ENCODE results near the gene METTL23.
A peak's percentile ranks its signal among the peaks of the same experiment; 100 is the strongest.

DNA sequence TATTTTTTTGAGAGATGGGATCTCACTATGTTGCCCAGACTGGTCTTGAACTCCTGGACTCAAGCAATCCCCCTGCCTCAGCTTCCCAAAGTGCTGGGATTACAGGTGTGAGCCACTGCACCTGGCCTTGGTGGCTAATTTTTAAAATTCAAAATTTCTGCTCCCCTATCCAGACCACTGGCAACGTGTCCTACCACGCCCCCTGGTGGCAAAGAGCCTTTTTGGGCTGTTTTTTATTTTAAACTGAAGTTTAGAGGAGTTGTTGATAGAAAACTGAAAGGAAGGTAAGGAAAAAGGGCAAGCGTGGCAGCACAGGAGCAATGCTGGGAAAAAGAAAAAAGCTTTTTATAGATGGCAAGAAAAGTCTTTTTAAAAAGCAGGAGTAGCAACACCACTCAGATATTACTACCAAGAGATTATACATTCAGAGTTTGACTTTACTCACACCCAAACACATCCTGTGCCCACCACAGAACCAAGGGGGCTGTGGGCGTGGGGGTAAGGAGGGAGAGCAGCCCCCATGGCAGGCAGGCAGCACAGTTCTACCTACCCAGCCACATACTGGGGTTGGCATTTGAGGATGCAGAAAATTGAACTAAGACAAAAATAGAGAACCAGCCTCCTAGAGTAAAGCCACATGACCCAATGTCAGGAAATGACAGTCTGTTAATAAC lies 11.7 kb upstream of the METTL23 start:
- TF ChIP-seq, protein P1, sequence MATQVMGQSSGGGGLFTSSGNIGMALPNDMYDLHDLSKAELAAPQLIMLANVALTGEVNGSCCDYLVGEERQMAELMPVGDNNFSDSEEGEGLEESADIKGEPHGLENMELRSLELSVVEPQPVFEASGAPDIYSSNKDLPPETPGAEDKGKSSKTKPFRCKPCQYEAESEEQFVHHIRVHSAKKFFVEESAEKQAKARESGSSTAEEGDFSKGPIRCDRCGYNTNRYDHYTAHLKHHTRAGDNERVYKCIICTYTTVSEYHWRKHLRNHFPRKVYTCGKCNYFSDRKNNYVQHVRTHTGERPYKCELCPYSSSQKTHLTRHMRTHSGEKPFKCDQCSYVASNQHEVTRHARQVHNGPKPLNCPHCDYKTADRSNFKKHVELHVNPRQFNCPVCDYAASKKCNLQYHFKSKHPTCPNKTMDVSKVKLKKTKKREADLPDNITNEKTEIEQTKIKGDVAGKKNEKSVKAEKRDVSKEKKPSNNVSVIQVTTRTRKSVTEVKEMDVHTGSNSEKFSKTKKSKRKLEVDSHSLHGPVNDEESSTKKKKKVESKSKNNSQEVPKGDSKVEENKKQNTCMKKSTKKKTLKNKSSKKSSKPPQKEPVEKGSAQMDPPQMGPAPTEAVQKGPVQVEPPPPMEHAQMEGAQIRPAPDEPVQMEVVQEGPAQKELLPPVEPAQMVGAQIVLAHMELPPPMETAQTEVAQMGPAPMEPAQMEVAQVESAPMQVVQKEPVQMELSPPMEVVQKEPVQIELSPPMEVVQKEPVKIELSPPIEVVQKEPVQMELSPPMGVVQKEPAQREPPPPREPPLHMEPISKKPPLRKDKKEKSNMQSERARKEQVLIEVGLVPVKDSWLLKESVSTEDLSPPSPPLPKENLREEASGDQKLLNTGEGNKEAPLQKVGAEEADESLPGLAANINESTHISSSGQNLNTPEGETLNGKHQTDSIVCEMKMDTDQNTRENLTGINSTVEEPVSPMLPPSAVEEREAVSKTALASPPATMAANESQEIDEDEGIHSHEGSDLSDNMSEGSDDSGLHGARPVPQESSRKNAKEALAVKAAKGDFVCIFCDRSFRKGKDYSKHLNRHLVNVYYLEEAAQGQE (IDR thresholded peaks at IDR 0.05; ENCODE audit: unreplicated experiment), result no peak
- TF ChIP-seq, protein P2, sequence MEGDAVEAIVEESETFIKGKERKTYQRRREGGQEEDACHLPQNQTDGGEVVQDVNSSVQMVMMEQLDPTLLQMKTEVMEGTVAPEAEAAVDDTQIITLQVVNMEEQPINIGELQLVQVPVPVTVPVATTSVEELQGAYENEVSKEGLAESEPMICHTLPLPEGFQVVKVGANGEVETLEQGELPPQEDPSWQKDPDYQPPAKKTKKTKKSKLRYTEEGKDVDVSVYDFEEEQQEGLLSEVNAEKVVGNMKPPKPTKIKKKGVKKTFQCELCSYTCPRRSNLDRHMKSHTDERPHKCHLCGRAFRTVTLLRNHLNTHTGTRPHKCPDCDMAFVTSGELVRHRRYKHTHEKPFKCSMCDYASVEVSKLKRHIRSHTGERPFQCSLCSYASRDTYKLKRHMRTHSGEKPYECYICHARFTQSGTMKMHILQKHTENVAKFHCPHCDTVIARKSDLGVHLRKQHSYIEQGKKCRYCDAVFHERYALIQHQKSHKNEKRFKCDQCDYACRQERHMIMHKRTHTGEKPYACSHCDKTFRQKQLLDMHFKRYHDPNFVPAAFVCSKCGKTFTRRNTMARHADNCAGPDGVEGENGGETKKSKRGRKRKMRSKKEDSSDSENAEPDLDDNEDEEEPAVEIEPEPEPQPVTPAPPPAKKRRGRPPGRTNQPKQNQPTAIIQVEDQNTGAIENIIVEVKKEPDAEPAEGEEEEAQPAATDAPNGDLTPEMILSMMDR (conservative IDR thresholded peaks at IDR 0.05; ENCODE audit: low read depth in 2 of 2), result peak; percentile 80 to 95
- no peak for TF ChIP-seq NANOG (IDR thresholded peaks at IDR 0.05; ENCODE audit: borderline replicate concordance)
- no peak for TF ChIP-seq ZNF114 (CRISPR knock-in tag; IDR thresholded peaks at IDR 0.05)
- no peak for TF ChIP-seq EZH2 (IDR thresholded peaks at IDR 0.05; ENCODE audit: low read depth, unreplicated experiment)
- no peak for TF ChIP-seq EZH2phosphoT487 (IDR thresholded peaks at IDR 0.05; ENCODE audit: unreplicated experiment)

Measured in GM23338 (cell line).